HL-60 (cell line): ENCODE measurements around the gene SEPTIN7.

Experiments
- DNase-seq, 2 experiments: peaks; one replicate each; pipeline ENCODE4 v3.0.0-alpha.2; 2010 to 2020; ENCODE audit warnings: low read depth in 1 of 2, low spot score in 1 of 2
- H3K27ac ChIP-seq: fragments of 250-450 bp; sonication (Bioruptor Pico); replicated peaks from 2 replicates; pipeline ENCODE4 v1.5.1; 2020; ENCODE audit warnings: mild to moderate bottlenecking, moderate library complexity
- H3K27me3 ChIP-seq: fragments of 250-450 bp; sonication (Bioruptor Pico); 2 replicates; pipeline ENCODE4 v1.5.1; 2021; ENCODE audit warnings: mild to moderate bottlenecking, moderate library complexity; ENCODE audit not compliant: insufficient read depth, poor library complexity, severe bottlenecking
- H3K4me3 ChIP-seq: replicated peaks from 2 replicates; pipeline ENCODE4 v1.5.1; 2011; ENCODE audit warnings: mild to moderate bottlenecking, control low read depth, low read length; ENCODE audit not compliant: insufficient read depth
- GABPA ChIP-seq: IDR thresholded peaks from 2 replicates; pipeline ENCODE4 v1.6.1; 2012; ENCODE audit warnings: low read depth
- POLR2AphosphoS5 ChIP-seq: IDR thresholded peaks from 2 replicates; pipeline ENCODE4 v1.6.1; 2012; ENCODE audit warnings: low read depth
- SPI1 ChIP-seq: IDR thresholded peaks from 2 replicates; pipeline ENCODE4 v1.6.1; 2012; ENCODE audit warnings: low read depth, mild to moderate bottlenecking, borderline replicate concordance
- TF ChIP-seq, protein P1 (sequence below): IDR thresholded peaks from 2 replicates; pipeline ENCODE4 v1.6.1; 2012; ENCODE audit warnings: low read depth; ENCODE audit not compliant: insufficient replicate concordance
- TF ChIP-seq, protein P2 (sequence below): IDR thresholded peaks from one replicate; pipeline ENCODE4 v1.5.1; 2011; ENCODE audit warnings: low read length, control low read depth, inconsistent platforms; ENCODE audit not compliant: insufficient read depth

Gene SEPTIN7

DNA sequence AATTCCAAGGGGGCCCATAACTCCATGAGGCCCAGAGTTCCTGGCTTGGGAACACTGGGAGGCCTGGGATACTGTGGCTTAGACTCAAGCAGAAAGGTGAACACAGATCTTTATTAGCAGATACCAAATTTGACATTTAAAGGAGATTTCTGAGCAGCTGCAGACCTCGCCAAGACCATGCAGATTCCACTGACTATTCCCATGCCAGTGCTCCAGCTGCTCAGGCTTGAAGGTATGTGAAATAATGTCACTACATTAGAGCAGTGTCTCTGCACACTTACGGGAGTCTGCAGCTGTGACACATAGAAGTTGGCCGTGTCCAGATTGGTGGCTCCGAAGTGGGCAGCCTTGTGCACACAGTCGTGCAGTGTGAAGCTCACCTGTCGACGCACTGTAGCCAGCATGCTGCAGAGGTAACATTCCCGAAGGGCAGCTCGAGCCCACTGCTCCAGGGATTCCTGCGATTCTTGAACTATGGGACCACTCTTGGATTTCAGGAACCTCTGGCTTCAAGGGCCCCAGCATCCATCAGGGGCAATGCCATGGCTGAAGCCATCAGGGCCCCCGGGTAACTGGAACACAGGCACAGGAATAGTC, 46.1 kb downstream of the SEPTIN7 start:
- no peak overlapping the region for H3K4me3 ChIP-seq
- no peak for DNase-seq
- no peaks in the 10 kb centered on the region for H3K27me3 ChIP-seq
- TF ChIP-seq SPI1: no peak
- H3K27ac ChIP-seq: no peak overlapping the region

DNA sequence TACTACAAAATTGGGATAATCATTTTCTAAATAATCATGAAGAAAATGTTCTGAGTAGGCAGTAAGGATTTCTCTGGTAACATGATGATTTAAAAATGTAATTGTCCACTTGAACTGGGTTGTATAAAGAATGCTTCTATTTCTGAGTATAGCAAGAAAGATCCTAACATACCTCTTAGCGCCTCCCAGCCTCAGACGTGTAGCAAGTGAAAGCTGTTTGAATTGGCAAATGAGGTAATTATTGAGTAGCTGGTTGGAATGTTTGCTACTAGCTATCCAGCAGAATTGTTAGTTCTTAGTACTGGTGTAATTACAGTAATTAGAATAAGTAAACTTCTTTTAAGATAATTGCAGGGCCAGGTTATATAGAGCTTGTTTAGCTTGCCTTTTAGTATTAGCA, 47.9 kb downstream of the SEPTIN7 start:
- no peak for DNase-seq
- TF ChIP-seq, protein P1, sequence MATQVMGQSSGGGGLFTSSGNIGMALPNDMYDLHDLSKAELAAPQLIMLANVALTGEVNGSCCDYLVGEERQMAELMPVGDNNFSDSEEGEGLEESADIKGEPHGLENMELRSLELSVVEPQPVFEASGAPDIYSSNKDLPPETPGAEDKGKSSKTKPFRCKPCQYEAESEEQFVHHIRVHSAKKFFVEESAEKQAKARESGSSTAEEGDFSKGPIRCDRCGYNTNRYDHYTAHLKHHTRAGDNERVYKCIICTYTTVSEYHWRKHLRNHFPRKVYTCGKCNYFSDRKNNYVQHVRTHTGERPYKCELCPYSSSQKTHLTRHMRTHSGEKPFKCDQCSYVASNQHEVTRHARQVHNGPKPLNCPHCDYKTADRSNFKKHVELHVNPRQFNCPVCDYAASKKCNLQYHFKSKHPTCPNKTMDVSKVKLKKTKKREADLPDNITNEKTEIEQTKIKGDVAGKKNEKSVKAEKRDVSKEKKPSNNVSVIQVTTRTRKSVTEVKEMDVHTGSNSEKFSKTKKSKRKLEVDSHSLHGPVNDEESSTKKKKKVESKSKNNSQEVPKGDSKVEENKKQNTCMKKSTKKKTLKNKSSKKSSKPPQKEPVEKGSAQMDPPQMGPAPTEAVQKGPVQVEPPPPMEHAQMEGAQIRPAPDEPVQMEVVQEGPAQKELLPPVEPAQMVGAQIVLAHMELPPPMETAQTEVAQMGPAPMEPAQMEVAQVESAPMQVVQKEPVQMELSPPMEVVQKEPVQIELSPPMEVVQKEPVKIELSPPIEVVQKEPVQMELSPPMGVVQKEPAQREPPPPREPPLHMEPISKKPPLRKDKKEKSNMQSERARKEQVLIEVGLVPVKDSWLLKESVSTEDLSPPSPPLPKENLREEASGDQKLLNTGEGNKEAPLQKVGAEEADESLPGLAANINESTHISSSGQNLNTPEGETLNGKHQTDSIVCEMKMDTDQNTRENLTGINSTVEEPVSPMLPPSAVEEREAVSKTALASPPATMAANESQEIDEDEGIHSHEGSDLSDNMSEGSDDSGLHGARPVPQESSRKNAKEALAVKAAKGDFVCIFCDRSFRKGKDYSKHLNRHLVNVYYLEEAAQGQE: no peak
- TF ChIP-seq, protein P2, sequence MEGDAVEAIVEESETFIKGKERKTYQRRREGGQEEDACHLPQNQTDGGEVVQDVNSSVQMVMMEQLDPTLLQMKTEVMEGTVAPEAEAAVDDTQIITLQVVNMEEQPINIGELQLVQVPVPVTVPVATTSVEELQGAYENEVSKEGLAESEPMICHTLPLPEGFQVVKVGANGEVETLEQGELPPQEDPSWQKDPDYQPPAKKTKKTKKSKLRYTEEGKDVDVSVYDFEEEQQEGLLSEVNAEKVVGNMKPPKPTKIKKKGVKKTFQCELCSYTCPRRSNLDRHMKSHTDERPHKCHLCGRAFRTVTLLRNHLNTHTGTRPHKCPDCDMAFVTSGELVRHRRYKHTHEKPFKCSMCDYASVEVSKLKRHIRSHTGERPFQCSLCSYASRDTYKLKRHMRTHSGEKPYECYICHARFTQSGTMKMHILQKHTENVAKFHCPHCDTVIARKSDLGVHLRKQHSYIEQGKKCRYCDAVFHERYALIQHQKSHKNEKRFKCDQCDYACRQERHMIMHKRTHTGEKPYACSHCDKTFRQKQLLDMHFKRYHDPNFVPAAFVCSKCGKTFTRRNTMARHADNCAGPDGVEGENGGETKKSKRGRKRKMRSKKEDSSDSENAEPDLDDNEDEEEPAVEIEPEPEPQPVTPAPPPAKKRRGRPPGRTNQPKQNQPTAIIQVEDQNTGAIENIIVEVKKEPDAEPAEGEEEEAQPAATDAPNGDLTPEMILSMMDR: no peak
- TF ChIP-seq GABPA (no peak), POLR2AphosphoS5 (no peak), SPI1 (no peak)
- H3K27ac ChIP-seq: no peak overlapping the region
- H3K4me3 ChIP-seq: no peak overlapping the region
- H3K27me3 ChIP-seq: no peaks in the 10 kb centered on the region

DNA sequence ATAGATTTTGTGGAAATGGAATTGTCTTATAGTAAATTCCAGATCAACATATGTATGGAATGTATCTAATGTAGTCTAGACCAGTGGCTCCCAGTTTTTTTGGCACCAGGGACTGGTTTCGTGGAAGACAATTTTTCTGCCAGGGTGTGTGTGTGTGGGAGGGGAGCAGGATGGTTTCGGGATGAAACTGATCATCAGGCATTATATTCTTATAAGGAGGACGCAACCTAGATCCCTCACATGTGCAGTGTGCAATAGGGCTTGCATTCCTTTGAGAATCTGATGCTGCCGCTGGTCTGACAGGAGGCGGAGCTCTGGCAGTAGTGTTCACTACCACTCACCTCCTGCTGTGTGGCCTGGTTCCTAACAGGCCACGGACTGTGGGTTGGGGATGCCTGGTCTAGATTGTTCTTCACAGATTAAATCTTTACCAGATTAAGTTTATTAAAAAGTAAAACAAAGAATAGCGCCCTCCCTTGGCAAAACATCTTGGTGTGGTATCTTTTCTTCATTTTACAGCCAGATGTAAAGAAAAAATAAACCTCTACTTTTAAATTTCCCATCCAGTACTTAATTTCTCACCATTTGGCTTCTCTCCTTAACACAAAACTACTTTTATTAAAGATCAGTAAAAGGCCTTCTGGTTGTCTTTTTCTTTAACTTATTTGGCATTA, 48.4 kb downstream of the SEPTIN7 start:
- Histone ChIP-seq H3K27me3 (no peaks in the 10 kb centered on the region), H3K4me3 (no peak overlapping the region), H3K27ac (no peak overlapping the region)
- TF ChIP-seq, protein P2: no peak
- DNase-seq: no peak

DNA sequence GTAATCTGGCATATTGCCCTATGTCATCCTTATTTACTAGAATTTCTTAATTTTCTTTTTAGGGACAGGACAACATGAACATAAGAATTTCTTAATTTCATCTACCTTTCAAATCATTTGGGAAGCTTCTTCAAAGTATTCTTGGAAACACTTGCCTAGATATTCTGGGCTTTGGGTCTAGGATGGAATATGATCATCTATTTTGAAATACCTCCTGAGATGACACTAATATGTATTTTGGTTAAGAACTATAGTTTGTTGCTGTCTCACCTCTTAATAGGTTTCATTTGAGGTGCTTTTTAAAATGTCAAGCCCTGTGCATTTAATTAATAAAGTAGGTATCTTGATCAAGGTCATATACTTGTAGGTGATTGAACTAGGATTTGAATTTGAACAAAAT, 49.1 kb downstream of the SEPTIN7 start:
- Histone ChIP-seq H3K27ac (no peak overlapping the region), H3K27me3 (no peaks in the 10 kb centered on the region), H3K4me3 (no peak overlapping the region)
- DNase-seq: no peak
- TF ChIP-seq POLR2AphosphoS5 (no peak), GABPA (no peak), SPI1 (no peak)
- TF ChIP-seq, protein P1: no peak
- TF ChIP-seq, protein P2: no peak
